Measurements from ENCODE around the gene POLR2F.

POLR2F gene

GRCh38 chr22:38017939-38018885 lies 64.7 kb downstream of the POLR2F start:
- H3K4me1 ChIP-seq (ENCODE audit: control insufficient read depth, insufficient read depth, low read length) = no peaks in the 10 kb centered on the region
- no peaks in the 10 kb centered on the region for H3K36me3 ChIP-seq (ENCODE audit: control insufficient read depth in 2 of 2, insufficient read depth in 1 of 2, low read length in 2 of 2)
- H3K27ac ChIP-seq (ENCODE audit: extremely low read depth, low read depth, low read length) = no peak overlapping the region
- TF ChIP-seq, protein P1, sequence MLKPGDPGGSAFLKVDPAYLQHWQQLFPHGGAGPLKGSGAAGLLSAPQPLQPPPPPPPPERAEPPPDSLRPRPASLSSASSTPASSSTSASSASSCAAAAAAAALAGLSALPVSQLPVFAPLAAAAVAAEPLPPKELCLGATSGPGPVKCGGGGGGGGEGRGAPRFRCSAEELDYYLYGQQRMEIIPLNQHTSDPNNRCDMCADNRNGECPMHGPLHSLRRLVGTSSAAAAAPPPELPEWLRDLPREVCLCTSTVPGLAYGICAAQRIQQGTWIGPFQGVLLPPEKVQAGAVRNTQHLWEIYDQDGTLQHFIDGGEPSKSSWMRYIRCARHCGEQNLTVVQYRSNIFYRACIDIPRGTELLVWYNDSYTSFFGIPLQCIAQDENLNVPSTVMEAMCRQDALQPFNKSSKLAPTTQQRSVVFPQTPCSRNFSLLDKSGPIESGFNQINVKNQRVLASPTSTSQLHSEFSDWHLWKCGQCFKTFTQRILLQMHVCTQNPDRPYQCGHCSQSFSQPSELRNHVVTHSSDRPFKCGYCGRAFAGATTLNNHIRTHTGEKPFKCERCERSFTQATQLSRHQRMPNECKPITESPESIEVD (tag by site-specific recombination; IDR thresholded peaks at IDR 0.05) = no peak
- TF ChIP-seq ZBTB17 (tag by site-specific recombination; IDR thresholded peaks at IDR 0.05) (no peak), ZNF133 (tag by site-specific recombination; IDR thresholded peaks at IDR 0.05) (no peak), ZNF221 (tag by site-specific recombination; IDR thresholded peaks at IDR 0.05; ENCODE audit: borderline replicate concordance) (no peak), ZFP37 (tag by site-specific recombination; IDR thresholded peaks at IDR 0.05) (no peak), ZBTB6 (tag by site-specific recombination; IDR thresholded peaks at IDR 0.05) (no peak), ZNF184 (tag by site-specific recombination; IDR thresholded peaks at IDR 0.05) (no peak), ZNF157 (tag by site-specific recombination; IDR thresholded peaks at IDR 0.05) (no peak), ZNF621 (tag by site-specific recombination; IDR thresholded peaks at IDR 0.05) (no peak), ZNF560 (tag by site-specific recombination; IDR thresholded peaks at IDR 0.05; ENCODE audit: borderline replicate concordance) (no peak), ZNF701 (tag by site-specific recombination; IDR thresholded peaks at IDR 0.05) (no peak), ZNF837 (tag by site-specific recombination; IDR thresholded peaks at IDR 0.05) (no peak), ZNF26 (tag by site-specific recombination; IDR thresholded peaks at IDR 0.05) (no peak), ZNF19 (tag by site-specific recombination; IDR thresholded peaks at IDR 0.05; ENCODE audit: low read depth) (no peak), BCL11B (tag by site-specific recombination; IDR thresholded peaks at IDR 0.05; ENCODE audit: low read depth) (no peak)
- TF ChIP-seq, protein P2, sequence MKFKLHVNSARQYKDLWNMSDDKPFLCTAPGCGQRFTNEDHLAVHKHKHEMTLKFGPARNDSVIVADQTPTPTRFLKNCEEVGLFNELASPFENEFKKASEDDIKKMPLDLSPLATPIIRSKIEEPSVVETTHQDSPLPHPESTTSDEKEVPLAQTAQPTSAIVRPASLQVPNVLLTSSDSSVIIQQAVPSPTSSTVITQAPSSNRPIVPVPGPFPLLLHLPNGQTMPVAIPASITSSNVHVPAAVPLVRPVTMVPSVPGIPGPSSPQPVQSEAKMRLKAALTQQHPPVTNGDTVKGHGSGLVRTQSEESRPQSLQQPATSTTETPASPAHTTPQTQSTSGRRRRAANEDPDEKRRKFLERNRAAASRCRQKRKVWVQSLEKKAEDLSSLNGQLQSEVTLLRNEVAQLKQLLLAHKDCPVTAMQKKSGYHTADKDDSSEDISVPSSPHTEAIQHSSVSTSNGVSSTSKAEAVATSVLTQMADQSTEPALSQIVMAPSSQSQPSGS (tag by site-specific recombination; IDR thresholded peaks at IDR 0.05; ENCODE audit: low read depth) = no peak
- TF ChIP-seq, protein P3, sequence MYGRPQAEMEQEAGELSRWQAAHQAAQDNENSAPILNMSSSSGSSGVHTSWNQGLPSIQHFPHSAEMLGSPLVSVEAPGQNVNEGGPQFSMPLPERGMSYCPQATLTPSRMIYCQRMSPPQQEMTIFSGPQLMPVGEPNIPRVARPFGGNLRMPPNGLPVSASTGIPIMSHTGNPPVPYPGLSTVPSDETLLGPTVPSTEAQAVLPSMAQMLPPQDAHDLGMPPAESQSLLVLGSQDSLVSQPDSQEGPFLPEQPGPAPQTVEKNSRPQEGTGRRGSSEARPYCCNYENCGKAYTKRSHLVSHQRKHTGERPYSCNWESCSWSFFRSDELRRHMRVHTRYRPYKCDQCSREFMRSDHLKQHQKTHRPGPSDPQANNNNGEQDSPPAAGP (tag by site-specific recombination; IDR thresholded peaks at IDR 0.05) = no peak
- TF ChIP-seq, protein P4, sequence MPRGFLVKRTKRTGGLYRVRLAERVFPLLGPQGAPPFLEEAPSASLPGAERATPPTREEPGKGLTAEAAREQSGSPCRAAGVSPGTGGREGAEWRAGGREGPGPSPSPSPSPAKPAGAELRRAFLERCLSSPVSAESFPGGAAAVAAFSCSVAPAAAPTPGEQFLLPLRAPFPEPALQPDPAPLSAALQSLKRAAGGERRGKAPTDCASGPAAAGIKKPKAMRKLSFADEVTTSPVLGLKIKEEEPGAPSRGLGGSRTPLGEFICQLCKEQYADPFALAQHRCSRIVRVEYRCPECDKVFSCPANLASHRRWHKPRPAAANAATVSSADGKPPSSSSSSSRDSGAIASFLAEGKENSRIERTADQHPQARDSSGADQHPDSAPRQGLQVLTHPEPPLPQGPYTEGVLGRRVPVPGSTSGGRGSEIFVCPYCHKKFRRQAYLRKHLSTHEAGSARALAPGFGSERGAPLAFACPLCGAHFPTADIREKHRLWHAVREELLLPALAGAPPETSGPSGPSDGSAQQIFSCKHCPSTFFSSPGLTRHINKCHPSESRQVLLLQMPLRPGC (tag by site-specific recombination; IDR thresholded peaks at IDR 0.05) = no peak
- no peak overlapping the region for H3K4me3 ChIP-seq (ENCODE audit: low read depth, low read length)
- no peaks in the 10 kb centered on the region for H3K9me3 ChIP-seq (ENCODE audit: control insufficient read depth, insufficient read depth, low read depth, low read length)
- CTCF ChIA-PET = interaction anchor here (0.6 to 1.3 kb wide), 4 partner anchors 13 to 694 kb away, joined by 3 read pairs; no protein-coding TSS in a partner anchor
- POLR2A ChIA-PET = interaction anchor here (1.1 kb wide), 1 partner anchor 16 kb away, joined by 4 read pairs; no protein-coding TSS in a partner anchor
